Natural killer cell (primary cell): ENCODE measurements around the gene MCTS1. TPM values are rescaled to one million over a fixed set of nuclear protein-coding genes. Genes with fewer than 3 reads are reported as not detected.
A peak's percentile ranks its signal among the peaks of the same experiment; 100 is the strongest.

Experiments used
- ATAC-seq, 3 donors: fragments of 150-1000 bp in 2 of 3; fragments of 200-7000 bp in 1 of 3; cut with Tn5 transposase; 1 replicate in 1 of 3; 2 replicates in 2 of 3; pipeline ENCODE4 v1.10.0; 2021; ENCODE audit warnings: mild to moderate bottlenecking in 2 of 3, moderate library complexity in 2 of 3
- DNase-seq, 2 donors: peaks; one replicate each; pipeline versions ENCODE4 v3.0.0 to v3.0.0-alpha.2; 2013 to 2021; ENCODE audit warnings: mixed read lengths in 1 of 2
- H3K27ac ChIP-seq: one replicate; pipeline ENCODE4 v1.5.1; 2013; ENCODE audit warnings: mild to moderate bottlenecking, low read length
- H3K27me3 ChIP-seq: one replicate; pipeline ENCODE4 v1.6.1; 2013; ENCODE audit warnings: low read length; ENCODE audit not compliant: control insufficient read depth, insufficient read depth
- H3K36me3 ChIP-seq: one replicate; pipeline ENCODE4 v1.6.1; 2013; ENCODE audit warnings: low read length; ENCODE audit not compliant: control insufficient read depth, insufficient read depth
- H3K4me1 ChIP-seq: one replicate; pipeline ENCODE4 v1.6.1; 2013; ENCODE audit warnings: low read length; ENCODE audit not compliant: control insufficient read depth, insufficient read depth
- H3K4me3 ChIP-seq: one replicate; pipeline ENCODE4 v1.5.1; 2013; ENCODE audit warnings: low read length
- H3K9me3 ChIP-seq: one replicate; pipeline ENCODE4 v1.6.1; 2013; ENCODE audit warnings: low read length; ENCODE audit not compliant: control insufficient read depth, insufficient read depth
- H3K27ac Mint-ChIP-seq, 2 donors: one replicate each; pipeline ENCODE4 v1.8.0; 2022; ENCODE audit warnings: mild to moderate bottlenecking in 2 of 2, mixed read lengths in 2 of 2, moderate library complexity in 1 of 2
- H3K27me3 Mint-ChIP-seq, 2 donors: one replicate each; pipeline ENCODE4 v1.8.0; 2022; ENCODE audit warnings: low read depth in 2 of 2, mixed read lengths in 2 of 2
- H3K36me3 Mint-ChIP-seq: one replicate; pipeline ENCODE4 v1.8.0; 2022; ENCODE audit warnings: mixed read lengths
- H3K4me1 Mint-ChIP-seq, 2 donors: one replicate each; pipeline ENCODE4 v1.8.0; 2022; ENCODE audit warnings: mixed read lengths in 2 of 2
- H3K4me3 Mint-ChIP-seq: one replicate; pipeline ENCODE4 v1.8.0; 2022; ENCODE audit warnings: mild to moderate bottlenecking, moderate library complexity, mixed read lengths
- H3K9me3 Mint-ChIP-seq, 2 donors: one replicate each; pipeline ENCODE4 v1.8.0; 2022; ENCODE audit warnings: mixed read lengths in 2 of 2
- CTCF ChIP-seq: fragments of 200-600 bp; IDR thresholded peaks from one replicate; pipeline ENCODE4 v1.8.0; 2022; ENCODE audit warnings: antibody characterized with exemption
- WGBS: methylation state at CpG from one replicate; pipeline ENCODE4 v1.1.7; 2013; ENCODE audit warnings: missing lambda C conversion rate; ENCODE audit not compliant: insufficient coverage; 5-methylcytosine and 5-hydroxymethylcytosine counted together
- intact Hi-C: fragments of 100-400 bp; cut with micrococcal nuclease; formaldehyde crosslinking; loops from one replicate; pipeline ENCODE4 v1.14.2; 2022
- total RNA-seq, 4 donors: library from RNA; stranded (reverse); fragments of 120-200 nt in 1 of 4; gene quantifications; one replicate each; pipeline versions ENCODE4 v1.2.3 to v1.2.4, GENCODE V29; 2013 to 2022

Gene MCTS1
- total RNA-seq, 3 donors from 2014 or later (not counting 1 experiment from before 2014, with no cell fraction given), result 17.6 to 21.2 (median 18.8) TPM

- ATAC-seq (no peak), DNase-seq (no peak)
- intact Hi-C loops, result loop anchor here (5.0 kb wide), 1 partner anchor 65 kb away; no protein-coding TSS in a partner anchor
- H3K4me3 ChIP-seq, result no peak overlapping the region
- Mint-ChIP-seq H3K27ac (peak overlapping the region in 1 of 2 donors; percentile 91), H3K9me3 (no peaks in the 10 kb centered on the region), H3K36me3 (no peaks in the 10 kb centered on the region), H3K4me3 (no peak overlapping the region), H3K27me3 (no peaks in the 10 kb centered on the region), H3K4me1 (peaks cover 13 to 28% of the 10 kb centered on the region in 2 donors)
- no peaks in the 10 kb centered on the region for H3K9me3 ChIP-seq
- peak overlapping the region; percentile 80 for H3K27ac ChIP-seq
- peaks cover 3% of the 10 kb centered on the region for H3K4me1 ChIP-seq
- H3K36me3 ChIP-seq, result peaks cover 1% of the 10 kb centered on the region
- WGBS, result 91% methylated on average over 2 of the region's 2 CpGs
- TF ChIP-seq CTCF, result no peak
- no peaks in the 10 kb centered on the region for H3K27me3 ChIP-seq
Measured at GRCh38 chrX:120562569-120562926, 41.4 kb upstream of the MCTS1 start.

GRCh38 chrX:120564925-120565324, 39.0 kb upstream of the MCTS1 start:
- no peak overlapping the region for H3K27ac ChIP-seq
- no peaks in the 10 kb centered on the region for H3K36me3 ChIP-seq
- Mint-ChIP-seq H3K27me3 (no peaks in the 10 kb centered on the region), H3K4me3 (no peak overlapping the region), H3K36me3 (no peaks in the 10 kb centered on the region), H3K27ac (no peak overlapping the region), H3K9me3 (no peaks in the 10 kb centered on the region), H3K4me1 (peaks cover 0 to 15% of the 10 kb centered on the region in 2 donors)
- WGBS, result no CpG with 5 or more reads among the region's 1 CpG
- ATAC-seq, result no peak
- H3K4me1 ChIP-seq, result peaks cover 3% of the 10 kb centered on the region
- DNase-seq, result no peak
- H3K9me3 ChIP-seq, result no peaks in the 10 kb centered on the region
- TF ChIP-seq CTCF, result no peak
- no peaks in the 10 kb centered on the region for H3K27me3 ChIP-seq
- no peak overlapping the region for H3K4me3 ChIP-seq
- intact Hi-C loops, result loop anchor here (5.0 kb wide), 1 partner anchor 68 kb away; no protein-coding TSS in a partner anchor

- Histone ChIP-seq H3K4me1 (peaks cover 2% of the 10 kb centered on the region), H3K36me3 (no peaks in the 10 kb centered on the region), H3K4me3 (no peak overlapping the region), H3K27me3 (no peaks in the 10 kb centered on the region), H3K27ac (no peak overlapping the region), H3K9me3 (no peaks in the 10 kb centered on the region)
- no peak for TF ChIP-seq CTCF
- H3K9me3 Mint-ChIP-seq, result no peaks in the 10 kb centered on the region
- intact Hi-C loops, result no loop called here
- WGBS, result 100% methylated on average over 3 of the region's 3 CpGs
- DNase-seq (no peak), ATAC-seq (no peak)
- no peak overlapping the region for H3K27ac Mint-ChIP-seq
- no peaks in the 10 kb centered on the region for H3K27me3 Mint-ChIP-seq
- peaks cover 0 to 7% of the 10 kb centered on the region in 2 donors for H3K4me1 Mint-ChIP-seq
- H3K36me3 Mint-ChIP-seq, result no peaks in the 10 kb centered on the region
- H3K4me3 Mint-ChIP-seq, result no peak overlapping the region
Measured at GRCh38 chrX:120566817-120567216, 37.1 kb upstream of the MCTS1 start.

- no peaks in the 10 kb centered on the region for H3K27me3 ChIP-seq
- no peak overlapping the region for H3K27ac ChIP-seq
- no peak for TF ChIP-seq CTCF
- intact Hi-C loops, result no loop called here
- H3K4me1 Mint-ChIP-seq, result no peaks in the 10 kb centered on the region
- no peak overlapping the region for H3K4me3 Mint-ChIP-seq
- H3K4me3 ChIP-seq, result no peak overlapping the region
- H3K27me3 Mint-ChIP-seq, result no peaks in the 10 kb centered on the region
- H3K9me3 Mint-ChIP-seq, result no peaks in the 10 kb centered on the region
- no peak for ATAC-seq
- no peak overlapping the region for H3K27ac Mint-ChIP-seq
- H3K4me1 ChIP-seq, result no peaks in the 10 kb centered on the region
- no peaks in the 10 kb centered on the region for H3K36me3 ChIP-seq
- DNase-seq, result no peak
- no peaks in the 10 kb centered on the region for H3K9me3 ChIP-seq
- no peaks in the 10 kb centered on the region for H3K36me3 Mint-ChIP-seq
Measured at GRCh38 chrX:120568035-120568434, 35.9 kb upstream of the MCTS1 start.
